H7 (cell line): ENCODE measurements around the gene PPFIA1. TPM values are rescaled to one million over a fixed set of nuclear protein-coding genes. Genes with fewer than 3 reads are reported as not detected.
A peak's percentile ranks its signal among the peaks of the same experiment; 100 is the strongest.

Experiments
- DNase-seq: peaks from one replicate; pipeline ENCODE4 v3.0.0; 2012
- H3K27me3 ChIP-seq: 2 replicates; pipeline ENCODE4 v1.6.0; 2011; ENCODE audit warnings: mild to moderate bottlenecking, low read length; ENCODE audit not compliant: control insufficient read depth, insufficient read depth
- H3K36me3 ChIP-seq: replicated peaks from 2 replicates; pipeline ENCODE4 v1.5.1; 2011; ENCODE audit warnings: low read length; ENCODE audit not compliant: control insufficient read depth, insufficient read depth
- H3K4me3 ChIP-seq: 2 replicates; pipeline ENCODE4 v1.5.1; 2011; ENCODE audit warnings: low read depth, mild to moderate bottlenecking, control low read depth, low read length, moderate library complexity; ENCODE audit not compliant: insufficient read depth
- total RNA-seq: library from RNA; depleted of rRNA; stranded (reverse); fragments of >200 nt; shearing (Covaris generic); gene quantifications from 2 replicates; pipeline ENCODE4 v1.2.3, GENCODE V29; 2014

Gene PPFIA1
- total RNA-seq, 1 experiment from 2014 or later, result 51.5 TPM

DNA sequence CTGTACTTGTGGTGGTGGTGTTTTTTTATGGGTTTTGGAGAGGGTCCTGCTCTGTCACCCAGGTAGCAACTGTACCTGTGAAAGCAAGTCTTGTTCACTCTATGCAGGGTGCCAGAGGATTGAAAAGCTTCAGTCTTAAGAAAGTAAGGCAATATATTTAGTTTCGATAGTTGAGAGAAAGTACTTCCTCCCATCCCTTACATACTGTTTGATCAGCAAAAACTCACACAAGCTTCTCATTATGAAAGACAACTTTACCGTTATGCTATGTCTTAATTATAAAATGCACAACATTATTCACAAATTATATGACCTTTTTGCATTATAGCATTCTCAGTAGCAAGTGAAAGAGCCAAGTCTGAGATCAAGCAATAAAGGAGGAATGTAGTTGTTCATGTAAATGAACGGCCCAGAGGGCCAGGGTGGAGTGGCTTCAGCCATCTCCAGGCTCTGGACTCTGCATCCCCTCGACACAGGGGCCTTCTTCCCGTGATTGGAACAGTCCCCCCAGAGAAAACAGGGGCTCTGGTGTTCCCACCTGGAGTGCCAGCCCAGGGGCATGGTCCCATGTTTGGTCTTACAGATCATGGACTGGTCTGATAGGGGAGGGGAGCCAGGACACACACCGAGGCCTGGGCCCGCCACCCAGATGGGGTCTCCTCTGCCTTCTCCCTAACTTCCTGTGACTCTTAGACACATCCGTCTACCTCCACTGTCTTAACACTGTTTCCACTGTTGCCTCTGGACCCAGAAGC lies 89.1 kb downstream of the PPFIA1 start:
- Histone ChIP-seq H3K4me3 (no peak overlapping the region), H3K36me3 (peaks cover 36% of the 10 kb centered on the region), H3K27me3 (no peaks in the 10 kb centered on the region)
- no peak for DNase-seq

DNA sequence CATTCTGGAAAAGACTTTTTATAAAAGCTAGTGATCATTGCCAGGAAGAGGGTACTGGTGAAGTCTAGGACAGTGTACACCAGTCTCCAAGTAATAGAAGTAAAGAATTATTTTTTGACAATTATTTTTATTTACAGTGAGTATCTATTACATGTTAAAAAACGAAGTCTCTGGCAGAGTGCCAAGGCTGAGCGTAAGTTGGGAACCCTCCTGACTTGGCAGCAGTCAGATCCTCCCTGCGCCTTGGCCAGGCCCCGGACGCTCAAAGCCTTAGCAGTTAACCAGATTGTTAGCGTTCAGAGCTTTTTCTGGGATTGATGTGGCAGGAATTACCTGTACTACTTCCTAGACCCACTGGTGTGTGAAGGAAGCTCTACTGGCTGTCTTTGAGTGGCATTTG lies 89.7 kb downstream of the PPFIA1 start:
- Histone ChIP-seq H3K36me3 (peaks cover 39% of the 10 kb centered on the region), H3K4me3 (no peak overlapping the region), H3K27me3 (no peaks in the 10 kb centered on the region)
- no peak for DNase-seq

DNA sequence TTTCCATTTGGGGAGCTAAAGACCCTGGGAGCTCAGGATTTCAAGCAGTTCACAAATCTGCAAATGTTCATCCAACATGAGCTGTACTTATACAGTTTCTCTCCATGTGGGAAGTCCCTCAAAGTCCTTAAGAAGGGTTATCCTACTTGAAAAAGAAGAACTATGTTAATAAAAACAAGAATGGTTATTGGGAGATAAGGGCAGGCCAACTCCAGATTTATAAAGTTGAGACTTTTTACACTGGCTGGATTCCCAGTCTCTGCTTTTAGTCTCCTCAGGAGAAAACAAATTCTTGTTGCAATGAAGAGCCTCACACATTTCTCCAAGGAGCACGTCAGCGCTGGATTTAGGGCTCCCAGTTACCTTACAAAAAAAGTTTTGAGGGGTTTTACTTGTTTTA lies 93.7 kb downstream of the PPFIA1 start:
- H3K27me3 ChIP-seq, result no peaks in the 10 kb centered on the region
- DNase-seq, result no peak
- H3K4me3 ChIP-seq, result no peak overlapping the region
- peaks cover 26% of the 10 kb centered on the region for H3K36me3 ChIP-seq

DNA sequence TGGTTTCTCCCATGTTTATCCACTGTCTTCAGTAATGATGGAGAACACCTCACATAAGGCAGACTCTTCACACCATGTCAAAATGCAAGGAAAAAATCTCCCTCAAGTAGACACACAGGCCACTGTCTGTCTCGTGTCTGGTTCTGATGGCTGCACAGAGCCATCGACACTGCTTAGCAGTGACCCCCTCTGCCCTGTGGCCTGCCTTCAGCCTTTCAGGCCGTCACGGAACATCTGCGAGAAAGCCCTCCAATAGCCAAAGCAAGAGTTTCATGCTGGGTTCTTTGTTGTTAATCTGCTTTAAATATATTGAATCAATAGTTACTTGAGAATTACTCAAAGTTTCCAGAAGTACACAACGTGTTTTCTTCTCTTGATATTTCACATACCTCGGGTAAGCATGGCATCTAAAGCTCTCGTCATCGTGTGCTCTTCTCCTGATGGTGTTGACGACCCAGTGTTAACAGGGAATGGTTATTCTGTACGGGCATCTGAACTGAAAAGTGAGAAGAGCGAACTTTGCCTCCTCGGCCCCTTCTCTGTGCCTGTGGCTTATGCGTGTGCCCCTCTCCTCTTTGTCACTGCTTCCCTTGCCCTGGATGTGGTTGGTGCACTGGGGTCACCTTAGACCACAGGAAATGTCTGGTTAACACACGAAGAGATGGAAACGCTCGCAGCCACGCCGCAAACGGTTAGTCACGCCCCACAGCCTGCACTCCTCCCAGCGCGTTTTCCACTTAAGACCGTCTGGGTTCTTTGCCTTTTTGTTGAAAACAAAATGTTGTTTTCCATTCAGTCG lies 94.5 kb downstream of the PPFIA1 start:
- Histone ChIP-seq H3K27me3 (no peaks in the 10 kb centered on the region), H3K36me3 (peaks cover 22% of the 10 kb centered on the region), H3K4me3 (no peak overlapping the region)
- no peak for DNase-seq

DNA sequence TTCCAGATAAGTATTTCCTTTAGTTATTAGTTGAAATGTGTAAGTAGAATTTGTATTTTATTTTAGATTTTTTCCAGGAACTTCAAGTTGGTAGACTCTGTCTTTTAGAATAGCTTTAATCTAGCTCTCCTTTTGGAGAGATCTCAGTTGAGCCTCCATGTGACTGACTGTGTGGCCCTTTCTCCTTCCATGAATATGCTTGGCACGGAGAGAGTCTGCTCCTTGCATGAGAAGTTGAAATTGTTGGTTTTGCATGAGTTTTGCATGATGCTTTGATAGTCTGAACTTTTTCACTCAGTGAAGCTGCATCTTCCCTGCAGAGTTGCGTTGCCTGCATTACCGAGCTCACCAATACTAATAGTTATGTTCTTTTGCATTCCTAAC lies 95.0 kb downstream of the PPFIA1 start:
- Histone ChIP-seq H3K27me3 (no peaks in the 10 kb centered on the region), H3K36me3 (peaks cover 20% of the 10 kb centered on the region), H3K4me3 (no peak overlapping the region)
- no peak for DNase-seq

DNA sequence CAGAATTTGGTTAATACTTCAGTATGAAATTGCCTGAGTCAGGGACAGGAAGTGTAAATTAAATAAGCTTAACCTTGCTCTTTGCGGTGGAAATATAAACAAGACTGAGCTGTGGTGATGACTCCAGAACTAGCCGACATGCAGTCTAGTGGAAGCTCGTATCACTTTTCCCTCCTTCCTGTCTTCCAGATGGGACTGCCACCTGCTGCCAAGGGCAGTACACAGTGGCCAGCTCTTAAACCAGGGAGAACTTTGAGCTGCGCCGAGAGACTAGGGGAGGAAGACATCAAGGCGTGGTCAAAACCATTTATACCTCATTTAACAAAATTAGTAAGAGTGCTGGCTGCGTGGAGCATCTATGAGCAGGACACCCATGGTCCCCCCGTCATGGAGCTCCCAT lies 96.6 kb downstream of the PPFIA1 start:
- no peak for DNase-seq
- Histone ChIP-seq H3K36me3 (peaks cover 19% of the 10 kb centered on the region), H3K4me3 (no peak overlapping the region), H3K27me3 (no peaks in the 10 kb centered on the region)

DNA sequence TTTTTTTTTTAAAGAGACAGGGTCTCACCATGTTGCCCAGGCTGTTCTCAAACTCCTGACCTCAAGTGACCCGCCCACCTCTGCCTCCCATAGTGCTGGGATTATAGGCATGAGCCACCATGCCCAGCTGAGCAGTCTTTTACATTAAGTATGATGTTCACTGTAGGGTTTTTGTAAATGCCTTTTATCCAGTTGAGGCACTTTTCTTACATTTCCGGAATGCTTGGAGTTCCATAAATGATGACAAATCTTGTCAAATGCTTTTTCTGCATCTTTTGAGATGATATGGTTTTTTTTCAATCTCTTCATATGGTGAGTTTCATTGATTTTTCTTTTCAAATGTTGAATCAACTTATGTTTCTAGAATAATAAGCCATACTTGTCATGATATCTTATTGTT lies 98.5 kb downstream of the PPFIA1 start:
- DNase-seq, result no peak
- Histone ChIP-seq H3K36me3 (peaks cover 19% of the 10 kb centered on the region), H3K4me3 (no peak overlapping the region), H3K27me3 (no peaks in the 10 kb centered on the region)

DNA sequence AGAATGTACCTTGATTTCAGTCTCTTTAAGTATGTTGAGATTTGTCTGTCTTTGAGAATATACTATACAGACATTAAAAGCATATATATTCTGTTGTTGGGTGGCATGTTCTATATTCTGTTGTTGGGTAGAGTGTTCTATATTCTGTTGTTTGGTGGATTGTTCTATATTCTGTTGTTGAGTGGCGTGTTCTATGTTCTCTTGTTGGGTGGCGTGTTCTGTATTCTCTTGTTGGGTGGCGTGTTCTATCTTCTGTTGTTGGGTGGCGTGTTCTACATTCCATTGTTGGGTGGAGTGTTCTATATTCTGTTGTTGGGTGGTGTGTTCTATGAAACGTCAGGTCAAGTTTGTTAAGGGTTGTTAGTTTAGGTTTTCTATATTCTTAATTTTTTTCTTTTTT lies 100.8 kb downstream of the PPFIA1 start:
- peaks cover 19% of the 10 kb centered on the region for H3K36me3 ChIP-seq
- DNase-seq, result no peak
- H3K4me3 ChIP-seq, result no peak overlapping the region
- no peaks in the 10 kb centered on the region for H3K27me3 ChIP-seq

DNA sequence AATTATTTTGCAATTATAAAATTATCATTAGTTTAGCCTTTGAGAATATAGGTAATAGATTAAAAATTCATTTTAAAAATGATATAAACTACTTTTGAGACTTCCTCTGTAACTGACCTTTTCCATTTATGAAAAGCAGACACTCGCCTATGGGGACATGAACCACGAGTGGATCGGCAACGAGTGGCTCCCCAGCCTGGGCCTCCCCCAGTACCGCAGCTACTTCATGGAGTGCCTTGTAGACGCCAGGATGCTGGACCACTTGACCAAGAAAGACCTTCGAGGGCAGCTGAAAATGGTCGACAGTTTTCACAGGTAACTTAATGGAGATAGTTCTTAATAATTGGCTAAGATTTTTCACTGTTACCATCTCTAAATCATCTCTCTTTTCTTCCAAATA lies 101.6 kb downstream of the PPFIA1 start:
- Histone ChIP-seq H3K27me3 (no peaks in the 10 kb centered on the region), H3K4me3 (no peak overlapping the region), H3K36me3 (peaks cover 19% of the 10 kb centered on the region)
- no peak for DNase-seq

DNA sequence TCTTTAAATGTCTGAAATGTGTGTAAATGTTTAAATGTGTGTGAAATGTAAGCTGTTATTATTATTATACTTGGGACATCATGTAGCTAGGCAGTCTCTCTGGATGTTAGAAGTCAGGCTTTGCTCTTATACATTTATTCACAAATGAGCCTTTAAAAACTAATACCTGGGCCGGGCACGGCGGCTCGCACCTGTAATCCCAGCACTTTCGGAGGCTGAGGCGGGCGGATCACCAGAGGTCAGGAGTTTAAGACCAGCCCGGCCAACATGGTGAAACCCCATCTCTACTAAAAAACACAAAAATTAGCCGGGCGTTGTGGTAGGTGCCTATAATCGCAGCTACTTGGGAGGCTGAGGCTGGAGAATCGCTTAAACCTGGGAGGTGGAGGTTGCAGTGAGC lies 106.1 kb downstream of the PPFIA1 start:
- H3K27me3 ChIP-seq, result no peaks in the 10 kb centered on the region
- H3K36me3 ChIP-seq, result peaks cover 28% of the 10 kb centered on the region
- DNase-seq, result no peak
- H3K4me3 ChIP-seq, result no peak overlapping the region

DNA sequence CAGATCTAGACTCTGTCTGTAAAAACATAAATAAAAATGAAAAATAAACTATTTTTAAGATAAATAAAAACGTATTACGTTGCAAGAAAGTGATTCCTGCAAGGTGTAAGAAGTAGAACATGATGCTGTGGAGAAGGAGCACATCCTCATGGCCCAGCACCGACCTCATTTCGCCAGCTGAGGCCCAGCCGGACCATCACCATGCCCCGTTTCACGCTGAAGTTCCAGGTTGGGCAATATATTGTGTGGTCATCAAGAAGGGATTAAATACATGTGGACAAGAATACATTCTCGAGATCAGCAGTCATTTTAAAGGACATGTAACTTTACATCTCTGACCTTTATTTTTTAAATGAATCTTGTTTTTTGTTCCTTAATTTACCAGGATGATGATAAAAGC lies 107.2 kb downstream of the PPFIA1 start:
- no peak for DNase-seq
- no peak overlapping the region for H3K4me3 ChIP-seq
- peaks cover 26% of the 10 kb centered on the region for H3K36me3 ChIP-seq
- H3K27me3 ChIP-seq, result no peaks in the 10 kb centered on the region

DNA sequence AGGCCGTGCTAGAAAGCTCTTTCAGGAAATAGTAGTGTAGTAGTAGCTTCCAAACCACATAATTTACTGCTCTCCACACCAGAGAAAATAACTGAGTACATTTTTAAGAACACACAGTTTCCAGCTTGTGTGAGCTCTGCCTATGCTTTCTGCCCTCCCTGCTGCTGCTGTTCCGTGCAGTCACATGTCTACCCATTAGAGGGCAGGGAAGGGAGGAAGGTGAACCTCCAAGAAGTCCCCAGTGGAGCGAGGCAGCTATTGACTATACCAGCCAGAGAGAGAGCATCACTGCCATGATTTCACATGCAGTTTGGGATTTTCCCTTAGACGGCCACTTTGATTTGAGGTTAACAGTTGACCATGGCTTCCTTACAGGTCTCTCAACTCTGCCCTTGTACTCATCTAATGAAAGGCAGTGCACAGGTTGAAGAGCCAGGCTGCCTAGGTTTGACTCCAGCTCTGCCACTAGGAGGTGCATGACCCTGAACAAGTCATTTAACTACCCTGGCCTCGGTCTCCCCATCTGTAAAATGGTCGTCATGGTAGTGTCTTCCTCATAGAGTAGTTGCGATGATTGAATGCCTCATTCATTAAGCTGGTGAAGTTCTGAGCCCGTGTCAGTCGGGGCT lies 108.1 kb downstream of the PPFIA1 start:
- Histone ChIP-seq H3K4me3 (no peak overlapping the region), H3K36me3 (peaks cover 21% of the 10 kb centered on the region), H3K27me3 (no peaks in the 10 kb centered on the region)
- DNase-seq, result no peak

DNA sequence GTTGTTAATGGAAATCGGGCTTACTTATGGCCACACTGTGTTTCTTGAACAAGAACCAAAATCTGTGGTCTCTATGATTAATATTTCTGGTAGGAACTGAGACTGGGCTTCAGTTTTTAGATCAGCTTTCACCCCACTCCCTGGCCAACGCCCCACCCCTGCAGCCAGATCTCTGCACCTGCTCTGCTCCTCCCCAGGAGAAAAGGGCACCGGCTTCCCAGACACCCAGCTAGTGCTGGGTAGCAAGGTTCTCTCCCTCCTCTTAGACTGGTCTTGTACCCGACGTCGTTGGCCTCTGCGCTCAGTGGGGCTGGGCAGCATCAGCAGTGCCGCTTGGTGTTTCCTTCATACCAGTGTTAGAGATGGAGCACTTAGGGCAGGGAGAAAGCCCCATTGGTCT lies 110.9 kb downstream of the PPFIA1 start:
- peaks cover 17% of the 10 kb centered on the region for H3K36me3 ChIP-seq
- no peaks in the 10 kb centered on the region for H3K27me3 ChIP-seq
- no peak overlapping the region for H3K4me3 ChIP-seq
- DNase-seq, result no peak

DNA sequence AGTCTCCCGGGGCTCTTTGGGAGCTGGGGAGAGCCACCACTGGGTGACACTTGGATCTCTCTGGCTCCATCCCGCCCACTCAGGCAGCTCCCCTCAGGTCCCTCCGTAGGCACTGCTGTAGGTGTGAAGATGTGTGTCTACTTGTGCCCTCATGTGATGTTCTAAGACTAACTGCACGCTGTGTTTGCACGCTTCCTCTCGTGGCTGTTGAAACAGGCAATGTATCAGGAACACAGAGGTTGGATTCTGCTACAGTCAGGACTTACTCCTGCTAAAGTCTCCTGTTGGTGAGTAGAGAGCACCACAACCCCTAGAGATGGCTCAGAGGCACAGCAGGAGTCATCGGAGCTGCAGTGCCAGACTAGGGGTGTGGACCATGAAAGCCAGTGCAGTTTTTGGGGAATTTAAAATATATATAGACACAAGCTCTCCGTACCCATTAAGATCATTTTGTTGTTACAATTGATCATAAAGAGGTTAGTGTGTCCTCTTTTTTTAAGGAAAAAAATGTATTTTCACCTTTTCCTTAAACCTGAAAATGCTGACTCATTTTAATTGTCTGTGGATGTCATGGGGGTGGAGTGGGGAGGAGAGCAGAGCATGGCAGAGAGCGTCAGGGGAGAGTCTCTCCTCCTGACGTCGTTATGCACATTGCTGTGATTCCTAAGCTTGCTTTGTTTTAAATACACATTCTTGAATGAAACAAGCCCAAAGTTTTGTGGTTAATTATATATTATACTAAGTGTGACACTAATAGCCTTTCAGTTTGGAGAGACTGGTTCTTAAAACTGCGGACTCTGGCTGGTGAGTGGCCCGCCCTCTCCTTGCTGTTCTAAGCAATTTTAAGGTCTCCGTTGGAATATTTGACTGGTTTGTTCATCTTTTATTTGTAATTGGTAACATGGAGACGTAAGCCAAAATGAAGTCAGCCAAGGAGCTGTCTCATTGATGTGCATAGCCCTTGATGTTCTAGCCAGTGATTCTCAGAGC lies 111.7 kb downstream of the PPFIA1 start:
- DNase-seq, result peak; percentile 68
- H3K36me3 ChIP-seq, result peaks cover 17% of the 10 kb centered on the region
- H3K27me3 ChIP-seq, result no peaks in the 10 kb centered on the region
- H3K4me3 ChIP-seq, result no peak overlapping the region
